GM19324 (cell line): ENCODE data around the gene TCEAL3.
"Not testable (repeated sequence)": the region's sequence is repeated elsewhere in the genome, so short reads cannot be mapped to it uniquely, and the experiment has no call there.

Source experiments
- ATAC-seq: cut with Tn5 transposase; IDR thresholded peaks from one replicate; pipeline ENCODE4 v1.9.1; 2021; ENCODE audit warnings: mild to moderate bottlenecking, moderate library complexity; ENCODE audit not compliant: unreplicated experiment, low FRiP score

TCEAL3 gene

GRCh38 chrX:103607364-103608305 lies at the start of gene TCEAL3:
TSS of gene TCEAL3 (plus strand) at chrX:103607963. CDS start at chrX:103609065, 1,102 bp downstream.
- ATAC-seq: peak; percentile 77

DNA sequence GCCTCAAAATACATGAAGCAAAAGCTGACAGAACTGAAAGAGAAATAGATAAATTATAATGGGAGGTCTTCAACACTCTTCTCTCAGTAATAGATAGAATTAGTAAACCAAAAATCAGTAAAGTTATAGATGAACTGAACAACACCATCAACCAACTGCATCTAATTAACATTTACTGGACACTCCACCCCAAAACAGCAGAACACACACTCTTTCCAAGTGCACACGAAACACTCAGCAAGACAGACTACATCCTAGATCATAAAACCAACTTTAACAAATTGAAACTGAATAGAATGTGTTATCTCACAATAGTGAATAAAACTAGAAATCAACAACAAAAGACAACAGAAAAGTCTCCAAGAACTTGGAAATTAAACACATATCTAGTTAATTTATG lies 47.5 kb upstream of the TCEAL3 start:
- no peak for ATAC-seq

- no peak for ATAC-seq
These were observed 45.0 kb upstream of the TCEAL3 start for GRCh38 chrX:103562801-103563200.

GRCh38 chrX:103565197-103565596 lies 42.6 kb upstream of the TCEAL3 start:
- ATAC-seq: no peak

- ATAC-seq: no peak
These were observed 42.0 kb upstream of the TCEAL3 start for GRCh38 chrX:103565752-103566151.

DNA sequence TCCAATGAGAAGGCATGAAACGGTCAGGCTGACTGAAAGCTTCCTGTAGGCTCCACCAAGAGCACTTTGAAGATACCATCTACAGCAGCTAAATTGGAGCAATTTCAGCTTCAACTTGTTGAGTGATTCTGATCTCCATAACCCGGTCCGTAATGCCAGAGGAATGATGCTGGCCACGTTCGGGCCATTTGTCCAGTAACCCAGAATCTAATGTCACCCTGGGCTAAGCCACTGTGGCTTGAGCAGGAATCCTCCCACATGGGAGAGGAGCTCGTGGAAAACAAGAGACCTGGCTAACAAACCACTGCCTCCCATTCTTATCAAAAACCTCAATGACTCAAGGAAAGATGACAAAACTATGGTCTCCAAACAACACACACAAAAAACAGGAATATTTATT lies 36.6 kb upstream of the TCEAL3 start:
- ATAC-seq: no peak

- ATAC-seq: no peak
These were observed 36.0 kb upstream of the TCEAL3 start for GRCh38 chrX:103571726-103572125.

GRCh38 chrX:103573202-103573601 lies 34.6 kb upstream of the TCEAL3 start:
- no peak for ATAC-seq

- ATAC-seq: no peak
These were observed 23.2 kb upstream of the TCEAL3 start for GRCh38 chrX:103584596-103584995.

GRCh38 chrX:103585411-103586313 lies 22.1 kb upstream of the TCEAL3 start, which contains the start of gene TCEAL4:
TSS of gene TCEAL4 (plus strand) at chrX:103585515. CDS start at chrX:103586676, 1,161 bp downstream.
- ATAC-seq: peak; percentile 85

- ATAC-seq: no peak
These were observed 21.5 kb upstream of the TCEAL3 start for GRCh38 chrX:103586314-103586646.

- ATAC-seq: no peak
These were observed 21.1 kb upstream of the TCEAL3 start for GRCh38 chrX:103586659-103587058.

DNA sequence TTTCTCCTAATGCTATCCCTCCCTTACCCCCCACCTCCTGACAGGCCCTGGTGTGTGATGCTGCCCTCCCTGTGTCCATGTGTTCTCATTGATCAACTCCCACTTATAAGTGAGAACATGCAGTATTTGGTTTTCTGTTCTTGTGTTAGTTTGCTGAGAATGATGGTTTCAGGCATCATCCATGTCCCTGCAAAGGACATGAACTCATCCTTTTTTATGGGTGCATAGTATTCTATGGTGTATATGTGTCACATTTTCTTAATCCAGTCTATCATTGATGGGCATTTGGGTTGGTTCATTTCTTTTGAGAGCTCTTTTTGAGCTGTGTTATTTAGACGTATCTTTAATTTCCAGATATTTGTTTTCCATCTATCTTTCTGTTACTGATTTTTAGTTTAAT lies 15.5 kb upstream of the TCEAL3 start:
- ATAC-seq: not testable (repeated sequence)

- not testable (repeated sequence) for ATAC-seq
These were observed 12.6 kb upstream of the TCEAL3 start for GRCh38 chrX:103595202-103595601.

GRCh38 chrX:103608306-103608963 lies 672 bp downstream of the TCEAL3 start:
- peak; percentile 23 for ATAC-seq

GRCh38 chrX:103610282-103610681 lies 2.5 kb downstream of the TCEAL3 start:
- ATAC-seq: no peak

DNA sequence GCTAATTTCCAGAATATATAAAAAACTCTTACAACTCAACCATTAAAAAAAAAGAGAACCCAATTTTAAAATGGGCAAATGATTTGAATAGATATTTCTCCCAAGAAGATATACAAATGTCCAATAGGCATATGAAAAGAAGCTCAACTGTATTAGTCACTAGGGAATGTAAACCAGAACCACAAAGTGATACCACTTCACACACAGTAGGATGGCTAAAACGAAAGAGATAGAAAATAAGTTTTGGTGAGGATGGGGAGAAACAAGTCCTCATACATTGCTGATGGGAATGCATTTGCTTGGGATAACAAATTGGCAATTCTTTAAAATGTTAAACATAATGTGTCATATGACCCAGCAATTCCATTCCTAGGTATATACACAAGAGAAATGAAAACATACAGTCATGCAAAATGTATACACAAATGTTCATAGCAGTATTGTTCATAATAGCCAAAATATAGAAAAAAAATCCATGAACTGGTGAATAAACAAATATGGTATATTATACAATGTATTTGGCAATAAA lies 5.7 kb downstream of the TCEAL3 start:
- ATAC-seq: no peak

DNA sequence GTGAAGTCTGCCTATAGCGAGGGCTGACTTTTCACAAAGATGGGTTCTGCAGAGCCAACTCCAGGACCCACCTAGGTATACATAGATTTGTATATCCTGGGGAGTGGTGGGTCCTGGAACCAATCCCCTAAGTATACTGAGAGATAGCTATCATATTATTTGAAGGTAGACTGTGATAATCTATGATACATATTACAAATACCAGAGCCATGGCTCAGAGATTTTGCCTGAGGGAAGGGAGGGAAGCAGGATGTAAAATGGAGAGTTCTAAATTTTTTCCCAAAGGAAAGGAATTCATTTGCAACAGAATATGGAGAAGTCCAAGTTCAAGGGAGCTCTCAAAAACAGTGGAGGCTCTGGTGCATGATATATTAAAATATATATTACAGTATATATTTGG lies 7.2 kb downstream of the TCEAL3 start:
- ATAC-seq: no peak

- ATAC-seq: no peak
These were observed 8.1 kb downstream of the TCEAL3 start for GRCh38 chrX:103615781-103616371.

DNA sequence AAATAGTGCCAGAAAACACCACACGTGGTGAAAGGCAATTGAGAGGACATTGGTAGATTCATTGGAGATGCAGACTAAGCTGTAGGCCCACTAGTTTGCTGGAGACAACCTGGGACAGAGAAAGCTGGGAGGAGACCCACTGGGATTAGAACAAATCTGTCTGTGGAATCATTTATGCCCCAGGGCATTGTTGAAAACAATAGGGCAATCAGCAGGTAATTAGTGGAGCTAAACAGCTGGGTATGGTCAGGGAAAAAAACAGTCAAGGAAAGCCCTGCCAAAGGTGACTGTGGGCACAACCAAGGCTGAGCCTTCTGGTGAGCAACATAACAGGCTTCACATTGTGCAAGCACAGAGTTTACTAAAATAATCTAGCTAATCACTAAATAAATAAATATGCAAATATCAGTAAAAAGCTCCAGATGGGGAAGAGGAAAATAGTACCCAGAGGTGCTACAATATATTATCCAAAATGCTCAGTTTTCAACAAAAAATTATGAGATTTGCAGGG lies 9.0 kb downstream of the TCEAL3 start:
- no peak for ATAC-seq
